ENCODE measurements around the gene ACP7.

The ACP7 gene

GRCh38 chr19:39150807-39151600 lies 66.8 kb downstream of the ACP7 start:
- DNase-seq = peak; percentile 65 to 85
- no peak for TF ChIP-seq POLR2A (IDR thresholded peaks at IDR 0.05; ENCODE audit: low read length)
- TF ChIP-seq GATA1 (IDR thresholded peaks at IDR 0.05; ENCODE audit: low read depth, low read length) = no peak

GRCh38 chr19:39152066-39152465 lies 67.9 kb downstream of the ACP7 start:
- peak in 1 of 2 experiments; percentile 37 for DNase-seq
- TF ChIP-seq GATA1 (IDR thresholded peaks at IDR 0.05; ENCODE audit: low read depth, low read length) (no peak), POLR2A (IDR thresholded peaks at IDR 0.05; ENCODE audit: low read length) (no peak)

- TF ChIP-seq GATA1 (IDR thresholded peaks at IDR 0.05; ENCODE audit: low read depth, low read length) (no peak), POLR2A (IDR thresholded peaks at IDR 0.05; ENCODE audit: low read length) (no peak)
- no peak for DNase-seq
These were observed 70.0 kb downstream of the ACP7 start for GRCh38 chr19:39154100-39154628.

- TF ChIP-seq GATA1 (IDR thresholded peaks at IDR 0.05; ENCODE audit: low read depth, low read length) = no peak
- no peak for TF ChIP-seq POLR2A (IDR thresholded peaks at IDR 0.05; ENCODE audit: low read length)
- DNase-seq = peak; percentile 42 to 69
These were observed 70.5 kb downstream of the ACP7 start for GRCh38 chr19:39154629-39155100.

GRCh38 chr19:39155114-39155700 lies 71.0 kb downstream of the ACP7 start:
- no peak for DNase-seq
- TF ChIP-seq GATA1 (IDR thresholded peaks at IDR 0.05; ENCODE audit: low read depth, low read length) (no peak), POLR2A (IDR thresholded peaks at IDR 0.05; ENCODE audit: low read length) (no peak)

- DNase-seq = no peak
- TF ChIP-seq GATA1 (IDR thresholded peaks at IDR 0.05; ENCODE audit: low read depth, low read length) = no peak
- TF ChIP-seq POLR2A (IDR thresholded peaks at IDR 0.05; ENCODE audit: low read length) = no peak
These were observed 71.6 kb downstream of the ACP7 start for GRCh38 chr19:39155741-39156140.

GRCh38 chr19:39156326-39157230 lies 72.4 kb downstream of the ACP7 start:
- DNase-seq = peak; percentile 29 to 37
- no peak for TF ChIP-seq POLR2A (IDR thresholded peaks at IDR 0.05; ENCODE audit: low read length)
- no peak for TF ChIP-seq GATA1 (IDR thresholded peaks at IDR 0.05; ENCODE audit: low read depth, low read length)

GRCh38 chr19:39157275-39157996 lies 73.3 kb downstream of the ACP7 start:
- no peak for TF ChIP-seq GATA1 (IDR thresholded peaks at IDR 0.05; ENCODE audit: low read depth, low read length)
- no peak for TF ChIP-seq POLR2A (IDR thresholded peaks at IDR 0.05; ENCODE audit: low read length)
- no peak for DNase-seq

GRCh38 chr19:39157997-39158389 lies 73.8 kb downstream of the ACP7 start:
- DNase-seq = no peak
- TF ChIP-seq POLR2A (IDR thresholded peaks at IDR 0.05; ENCODE audit: low read length) (no peak), GATA1 (IDR thresholded peaks at IDR 0.05; ENCODE audit: low read depth, low read length) (no peak)

GRCh38 chr19:39158646-39159260 lies 74.6 kb downstream of the ACP7 start:
- no peak for TF ChIP-seq POLR2A (IDR thresholded peaks at IDR 0.05; ENCODE audit: low read length)
- no peak for TF ChIP-seq GATA1 (IDR thresholded peaks at IDR 0.05; ENCODE audit: low read depth, low read length)
- DNase-seq = peak; percentile 22 to 66

GRCh38 chr19:39160523-39160861 lies 76.3 kb downstream of the ACP7 start:
- DNase-seq = no peak

More at GRCh38 chr19:39160523-39160861, 76.3 kb downstream of the ACP7 start:
- TF ChIP-seq GATA1 (IDR thresholded peaks at IDR 0.05; ENCODE audit: low read depth, low read length) (no peak), POLR2A (IDR thresholded peaks at IDR 0.05; ENCODE audit: low read length) (no peak)

Data from erythroblast (primary cell).